ENCODE measurements around the gene ZNHIT2.

Gene ZNHIT2

GRCh38 chr11:65102142-65103095, 15.1 kb downstream of the ZNHIT2 start:
- no peak for DNase-seq

GRCh38 chr11:65100674-65101350, 16.7 kb downstream of the ZNHIT2 start:
- DNase-seq, result no peak

- DNase-seq, result no peak
Observed at GRCh38 chr11:65096926-65097325, 20.6 kb downstream of the ZNHIT2 start.

GRCh38 chr11:65095974-65096806, 21.3 kb downstream of the ZNHIT2 start, which contains the start of gene VPS51:
TSS of gene VPS51 (plus strand) at chr11:65096214. CDS start at chr11:65096251, 37 bp downstream.
- DNase-seq, result peak; percentile 75

- DNase-seq, result no peak
Observed at GRCh38 chr11:65095427-65095826, 22.1 kb downstream of the ZNHIT2 start.

GRCh38 chr11:65090628-65091027, 26.9 kb downstream of the ZNHIT2 start:
- no peak for DNase-seq

GRCh38 chr11:65089621-65090020, 27.9 kb downstream of the ZNHIT2 start:
- DNase-seq, result no peak

GRCh38 chr11:65087827-65088226, 29.7 kb downstream of the ZNHIT2 start:
- no peak for DNase-seq

- no peak for DNase-seq
Observed at GRCh38 chr11:65087216-65087615, 30.3 kb downstream of the ZNHIT2 start.

GRCh38 chr11:65086809-65087208, 30.7 kb downstream of the ZNHIT2 start:
- DNase-seq, result no peak

- DNase-seq, result no peak
Observed at GRCh38 chr11:65085446-65085845, 32.1 kb downstream of the ZNHIT2 start.

GRCh38 chr11:65084598-65085375, 32.7 kb downstream of the ZNHIT2 start:
- no peak for DNase-seq

GRCh38 chr11:65083834-65084597, 33.5 kb downstream of the ZNHIT2 start, which contains the start of the genes CDCA5 and ZFPL1:
TSS of gene CDCA5 (minus strand) at chr11:65084040. CDS start at chr11:65083978, 62 bp downstream.
TSS of gene ZFPL1 (plus strand) at chr11:65084222. CDS start at chr11:65084699, 477 bp downstream.
- DNase-seq, result peak; percentile 91

GRCh38 chr11:65083134-65083833, 34.2 kb downstream of the ZNHIT2 start:
- DNase-seq, result no peak

GRCh38 chr11:65078786-65079342, 38.6 kb downstream of the ZNHIT2 start:
- DNase-seq, result no peak

- DNase-seq, result peak; percentile 63
Observed at GRCh38 chr11:65078151-65078550, 39.4 kb downstream of the ZNHIT2 start.

GRCh38 chr11:65077451-65077850, 40.0 kb downstream of the ZNHIT2 start:
- no peak for DNase-seq

GRCh38 chr11:65072631-65072966, 44.9 kb downstream of the ZNHIT2 start:
- no peak for DNase-seq

GRCh38 chr11:65071907-65072630, 45.4 kb downstream of the ZNHIT2 start:
- DNase-seq, result no peak

Data from T-helper 9 cell (primary cell).